Fibroblast of lung (primary cell): ENCODE results near the gene ZNF189.

ENCODE experiments used
- CTCF ChIP-seq, 2 donors: IDR thresholded peaks in 1 of 2; conservative IDR thresholded peaks in 1 of 2; 1 replicate in 1 of 2; 2 replicates in 1 of 2; pipeline ENCODE4 v1.5.1; 2011 to 2012; ENCODE audit warnings: low read length in 2 of 2, control low read depth in 1 of 2, inconsistent platforms in 1 of 2, low read depth in 1 of 2, mild to moderate bottlenecking in 1 of 2
- EZH2 ChIP-seq: IDR thresholded peaks from 2 replicates; pipeline ENCODE4 v1.5.1; 2012; ENCODE audit warnings: low read length, control low read depth, mild to moderate bottlenecking; ENCODE audit errors: missing control alignments

GRCh38 chr9:101369884-101370531 lies 28.6 kb upstream of the ZNF189 start:
- no peak for TF ChIP-seq CTCF (conservative IDR thresholded peaks at IDR 0.05 in 1 of 2, IDR thresholded peaks at IDR 0.05 in 1 of 2; ENCODE audit: low read depth in 1 of 2, low read length in 2 of 2)
- TF ChIP-seq EZH2, result no peak
